GM23338 (cell line): ENCODE data around the gene SLC18A2. TPM values are rescaled to one million over a fixed set of nuclear protein-coding genes. Genes with fewer than 3 reads are reported as not detected.

Experiments used
- ATAC-seq: fragments of 200-7000 bp; cut with Tn5 transposase; 3 replicates; pipeline ENCODE4 v1.9.1; 2020
- DNase-seq: peaks from one replicate; pipeline ENCODE4 v3.0.0-alpha.2; 2015; ENCODE audit warnings: low spot score
- H2AFZ ChIP-seq: fragments of 200-600 bp; sonication (generic); 2 replicates; pipeline ENCODE4 v1.8.0; 2016; ENCODE audit warnings: antibody characterized with exemption, mild to moderate bottlenecking, moderate library complexity
- H3F3A ChIP-seq: fragments of 200-600 bp; sonication (generic); replicated peaks from 2 replicates; pipeline ENCODE4 v1.8.0; 2017; ENCODE audit warnings: antibody characterized with exemption, mixed run types, low read depth
- H3K27ac ChIP-seq: fragments of 200-600 bp; sonication (generic); 2 replicates; pipeline ENCODE4 v1.6.1; 2016; ENCODE audit warnings: low read depth
- H3K27me3 ChIP-seq: fragments of 200-600 bp; sonication (generic); 2 replicates; pipeline ENCODE4 v1.8.0; 2016; ENCODE audit warnings: mild to moderate bottlenecking, mixed run types, moderate library complexity; ENCODE audit not compliant: insufficient read depth
- H3K36me3 ChIP-seq: fragments of 200-600 bp; sonication (generic); 2 replicates; pipeline ENCODE4 v1.8.0; 2016; ENCODE audit warnings: mild to moderate bottlenecking; ENCODE audit not compliant: insufficient read depth
- H3K4me1 ChIP-seq: fragments of 200-600 bp; sonication (generic); 2 replicates; pipeline ENCODE4 v1.8.0; 2016; ENCODE audit warnings: mild to moderate bottlenecking, moderate library complexity; ENCODE audit not compliant: insufficient read depth
- H3K4me2 ChIP-seq: fragments of 200-600 bp; sonication (generic); 2 replicates; pipeline ENCODE4 v1.7.1; 2017; ENCODE audit warnings: mixed run types
- H3K4me3 ChIP-seq: fragments of 200-600 bp; sonication (generic); 2 replicates; pipeline ENCODE4 v1.6.1; 2016; ENCODE audit warnings: mixed run types
- H3K79me2 ChIP-seq: fragments of 200-600 bp; sonication (generic); replicated peaks from 2 replicates; pipeline ENCODE4 v1.8.0; 2017; ENCODE audit warnings: mild to moderate bottlenecking; ENCODE audit not compliant: insufficient read depth
- H3K9me2 ChIP-seq: fragments of 200-600 bp; sonication (generic); 2 replicates; pipeline ENCODE4 v1.8.0; 2017; ENCODE audit not compliant: insufficient read depth
- H4K20me1 ChIP-seq: fragments of 200-600 bp; sonication (generic); replicated peaks from 2 replicates; pipeline ENCODE4 v1.8.0; 2017; ENCODE audit warnings: mild to moderate bottlenecking; ENCODE audit not compliant: insufficient read depth
- H3K27ac Mint-ChIP-seq: 2 replicates; pipeline ENCODE4 v1.8.0; 2020; ENCODE audit warnings: inconsistent platforms, mild to moderate bottlenecking, moderate library complexity, mixed read lengths
- H3K27me3 Mint-ChIP-seq: 3 replicates; pipeline ENCODE4 v1.8.0; 2022; ENCODE audit warnings: low read depth, mild to moderate bottlenecking, moderate library complexity, mixed read lengths, inconsistent platforms; ENCODE audit not compliant: insufficient read depth, poor library complexity
- H3K36me3 Mint-ChIP-seq: 3 replicates; pipeline ENCODE4 v1.8.0; 2021; ENCODE audit warnings: low read depth, mild to moderate bottlenecking, inconsistent platforms, moderate library complexity, mixed read lengths
- H3K4me1 Mint-ChIP-seq: 3 replicates; pipeline ENCODE4 v1.8.0; 2020; ENCODE audit warnings: mild to moderate bottlenecking, inconsistent platforms, mixed read lengths
- H3K4me3 Mint-ChIP-seq: 3 replicates; pipeline ENCODE4 v1.8.0; 2021; ENCODE audit warnings: moderate library complexity, mild to moderate bottlenecking, inconsistent platforms, mixed read lengths
- H3K9me3 Mint-ChIP-seq: 3 replicates; pipeline ENCODE4 v1.8.0; 2020; ENCODE audit warnings: moderate library complexity, mild to moderate bottlenecking, inconsistent platforms, mixed read lengths
- CREB1 ChIP-seq: fragments of 250-450 bp; sonication (Bioruptor Pico); IDR thresholded peaks from 2 replicates; pipeline ENCODE4 v1.5.0; 2020; ENCODE audit warnings: low read depth, mild to moderate bottlenecking, moderate library complexity
- EZH2 ChIP-seq: fragments of 200-600 bp; sonication (generic); IDR thresholded peaks from one replicate; pipeline ENCODE4 v1.8.0; 2017; ENCODE audit warnings: antibody characterized with exemption, mild to moderate bottlenecking, low read depth; ENCODE audit not compliant: unreplicated experiment
- EZH2phosphoT487 ChIP-seq: fragments of 200-600 bp; sonication (generic); IDR thresholded peaks from one replicate; pipeline ENCODE4 v1.8.1; 2018; ENCODE audit warnings: antibody characterized with exemption; ENCODE audit not compliant: unreplicated experiment
- JUNB ChIP-seq: IDR thresholded peaks from one replicate; pipeline ENCODE4 v1.6.1; 2016; ENCODE audit warnings: antibody characterized with exemption; ENCODE audit not compliant: unreplicated experiment
- NANOG ChIP-seq: IDR thresholded peaks from 2 replicates; pipeline ENCODE4 v1.6.1; 2016; ENCODE audit warnings: antibody characterized with exemption, borderline replicate concordance
- POLR2AphosphoS5 ChIP-seq: IDR thresholded peaks from 2 replicates; pipeline ENCODE4 v1.6.1; 2016; ENCODE audit warnings: antibody characterized with exemption, low read depth
- ZNF114 ChIP-seq: fragments of 250-450 bp; sonication (Bioruptor Pico); IDR thresholded peaks from 2 replicates; pipeline ENCODE4 v1.5.0; 2020; ENCODE audit warnings: mild to moderate bottlenecking, moderate library complexity
- ZNF331 ChIP-seq: fragments of 250-450 bp; sonication (Bioruptor Pico); IDR thresholded peaks from 2 replicates; pipeline ENCODE4 v1.5.0; 2020; ENCODE audit warnings: low read depth, mild to moderate bottlenecking, moderate library complexity
- polyA plus RNA-seq: library from polyadenylated mRNA; unstranded; fragments of >200 nt; fragmentation: Nextera tagmentation; extraction: Ambion mirVana; gene quantifications from 2 replicates; pipeline ENCODE4 v1.2.1, GENCODE V29; 2016
- total RNA-seq: library from RNA; depleted of rRNA; stranded (reverse); fragments of >200 nt; shearing (Covaris generic); gene quantifications from 2 replicates; pipeline ENCODE4 v1.2.3, GENCODE V29; 2014
- TF ChIP-seq, protein P1 (sequence below): IDR thresholded peaks from 2 replicates; pipeline ENCODE4 v1.6.1; 2016; ENCODE audit warnings: antibody characterized with exemption
- TF ChIP-seq, protein P2 (sequence below): IDR thresholded peaks from one replicate; pipeline ENCODE4 v1.6.1; 2018; ENCODE audit warnings: antibody characterized with exemption; ENCODE audit not compliant: unreplicated experiment
- TF ChIP-seq, protein P3 (sequence below): fragments of 250-450 bp; sonication (Bioruptor Pico); IDR thresholded peaks from 2 replicates; pipeline ENCODE4 v1.5.0; 2020; ENCODE audit warnings: mild to moderate bottlenecking, moderate library complexity
- TF ChIP-seq, protein P4 (sequence below), 2 experiments: fragments of 200-600 bp in 1 of 2; sonication (generic) in 1 of 2; conservative IDR thresholded peaks; 2 replicates each; pipeline versions ENCODE4 v1.5.1 to v1.6.1; 2016 to 2017; ENCODE audit warnings: antibody characterized with exemption in 2 of 2, low read depth in 2 of 2, mild to moderate bottlenecking in 2 of 2, moderate library complexity in 1 of 2

The SLC18A2 gene
- total and polyA plus RNA-seq, 2 experiments from 2014 or later: 4.3 to 8.7 TPM

DNA sequence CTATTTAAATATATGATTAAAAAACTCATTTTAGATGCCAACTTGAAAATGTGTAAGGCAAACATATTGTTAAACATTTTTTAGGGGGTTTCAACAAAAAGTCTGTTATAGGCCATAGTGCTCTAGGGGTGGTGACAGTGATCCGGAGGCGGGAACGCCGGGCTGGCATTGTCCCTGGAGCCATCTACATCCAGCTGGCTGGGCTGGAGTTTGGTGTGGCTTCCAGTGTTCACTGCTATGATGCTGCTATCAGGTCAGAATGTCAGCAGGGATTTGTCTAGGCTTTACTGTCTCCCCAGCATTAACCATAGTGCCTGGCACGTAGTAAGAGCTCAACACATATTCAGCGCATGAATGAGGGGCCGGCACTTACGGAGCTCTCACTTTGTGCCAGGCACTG is 1.9 kb upstream of the SLC18A2 start:
- Histone ChIP-seq H3K9me2 (no peaks in the 10 kb centered on the region), H3K4me2 (no peak overlapping the region), H2AFZ (no peak overlapping the region), H3K4me1 (0 out of 2 replicates have a peak, but pooled peaks cover 6% of the 10 kb centered on the region), H3K27me3 (peaks cover 25% of the 10 kb centered on the region), H3K4me3 (no peak overlapping the region), H3K27ac (no peak overlapping the region), H4K20me1 (peaks cover 6% of the 10 kb centered on the region; the same call in 1 of the 2 replicates), H3F3A (no peaks in the 10 kb centered on the region), H3K79me2 (no peaks in the 10 kb centered on the region), H3K36me3 (no peaks in the 10 kb centered on the region)
- ATAC-seq (no peak), DNase-seq (no peak)
- peaks cover 3% of the 10 kb centered on the region; the same call in 1 of the 3 replicates for H3K9me3 Mint-ChIP-seq
- TF ChIP-seq NANOG (no peak), CREB1 (CRISPR knock-in tag) (no peak), EZH2 (no peak), JUNB (no peak), EZH2phosphoT487 (no peak), ZNF114 (CRISPR knock-in tag) (no peak), ZNF331 (CRISPR knock-in tag) (no peak), POLR2AphosphoS5 (no peak)
- TF ChIP-seq, protein P1, sequence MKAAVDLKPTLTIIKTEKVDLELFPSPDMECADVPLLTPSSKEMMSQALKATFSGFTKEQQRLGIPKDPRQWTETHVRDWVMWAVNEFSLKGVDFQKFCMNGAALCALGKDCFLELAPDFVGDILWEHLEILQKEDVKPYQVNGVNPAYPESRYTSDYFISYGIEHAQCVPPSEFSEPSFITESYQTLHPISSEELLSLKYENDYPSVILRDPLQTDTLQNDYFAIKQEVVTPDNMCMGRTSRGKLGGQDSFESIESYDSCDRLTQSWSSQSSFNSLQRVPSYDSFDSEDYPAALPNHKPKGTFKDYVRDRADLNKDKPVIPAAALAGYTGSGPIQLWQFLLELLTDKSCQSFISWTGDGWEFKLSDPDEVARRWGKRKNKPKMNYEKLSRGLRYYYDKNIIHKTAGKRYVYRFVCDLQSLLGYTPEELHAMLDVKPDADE: no peak
- TF ChIP-seq, protein P2, sequence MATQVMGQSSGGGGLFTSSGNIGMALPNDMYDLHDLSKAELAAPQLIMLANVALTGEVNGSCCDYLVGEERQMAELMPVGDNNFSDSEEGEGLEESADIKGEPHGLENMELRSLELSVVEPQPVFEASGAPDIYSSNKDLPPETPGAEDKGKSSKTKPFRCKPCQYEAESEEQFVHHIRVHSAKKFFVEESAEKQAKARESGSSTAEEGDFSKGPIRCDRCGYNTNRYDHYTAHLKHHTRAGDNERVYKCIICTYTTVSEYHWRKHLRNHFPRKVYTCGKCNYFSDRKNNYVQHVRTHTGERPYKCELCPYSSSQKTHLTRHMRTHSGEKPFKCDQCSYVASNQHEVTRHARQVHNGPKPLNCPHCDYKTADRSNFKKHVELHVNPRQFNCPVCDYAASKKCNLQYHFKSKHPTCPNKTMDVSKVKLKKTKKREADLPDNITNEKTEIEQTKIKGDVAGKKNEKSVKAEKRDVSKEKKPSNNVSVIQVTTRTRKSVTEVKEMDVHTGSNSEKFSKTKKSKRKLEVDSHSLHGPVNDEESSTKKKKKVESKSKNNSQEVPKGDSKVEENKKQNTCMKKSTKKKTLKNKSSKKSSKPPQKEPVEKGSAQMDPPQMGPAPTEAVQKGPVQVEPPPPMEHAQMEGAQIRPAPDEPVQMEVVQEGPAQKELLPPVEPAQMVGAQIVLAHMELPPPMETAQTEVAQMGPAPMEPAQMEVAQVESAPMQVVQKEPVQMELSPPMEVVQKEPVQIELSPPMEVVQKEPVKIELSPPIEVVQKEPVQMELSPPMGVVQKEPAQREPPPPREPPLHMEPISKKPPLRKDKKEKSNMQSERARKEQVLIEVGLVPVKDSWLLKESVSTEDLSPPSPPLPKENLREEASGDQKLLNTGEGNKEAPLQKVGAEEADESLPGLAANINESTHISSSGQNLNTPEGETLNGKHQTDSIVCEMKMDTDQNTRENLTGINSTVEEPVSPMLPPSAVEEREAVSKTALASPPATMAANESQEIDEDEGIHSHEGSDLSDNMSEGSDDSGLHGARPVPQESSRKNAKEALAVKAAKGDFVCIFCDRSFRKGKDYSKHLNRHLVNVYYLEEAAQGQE: no peak
- TF ChIP-seq, protein P3, sequence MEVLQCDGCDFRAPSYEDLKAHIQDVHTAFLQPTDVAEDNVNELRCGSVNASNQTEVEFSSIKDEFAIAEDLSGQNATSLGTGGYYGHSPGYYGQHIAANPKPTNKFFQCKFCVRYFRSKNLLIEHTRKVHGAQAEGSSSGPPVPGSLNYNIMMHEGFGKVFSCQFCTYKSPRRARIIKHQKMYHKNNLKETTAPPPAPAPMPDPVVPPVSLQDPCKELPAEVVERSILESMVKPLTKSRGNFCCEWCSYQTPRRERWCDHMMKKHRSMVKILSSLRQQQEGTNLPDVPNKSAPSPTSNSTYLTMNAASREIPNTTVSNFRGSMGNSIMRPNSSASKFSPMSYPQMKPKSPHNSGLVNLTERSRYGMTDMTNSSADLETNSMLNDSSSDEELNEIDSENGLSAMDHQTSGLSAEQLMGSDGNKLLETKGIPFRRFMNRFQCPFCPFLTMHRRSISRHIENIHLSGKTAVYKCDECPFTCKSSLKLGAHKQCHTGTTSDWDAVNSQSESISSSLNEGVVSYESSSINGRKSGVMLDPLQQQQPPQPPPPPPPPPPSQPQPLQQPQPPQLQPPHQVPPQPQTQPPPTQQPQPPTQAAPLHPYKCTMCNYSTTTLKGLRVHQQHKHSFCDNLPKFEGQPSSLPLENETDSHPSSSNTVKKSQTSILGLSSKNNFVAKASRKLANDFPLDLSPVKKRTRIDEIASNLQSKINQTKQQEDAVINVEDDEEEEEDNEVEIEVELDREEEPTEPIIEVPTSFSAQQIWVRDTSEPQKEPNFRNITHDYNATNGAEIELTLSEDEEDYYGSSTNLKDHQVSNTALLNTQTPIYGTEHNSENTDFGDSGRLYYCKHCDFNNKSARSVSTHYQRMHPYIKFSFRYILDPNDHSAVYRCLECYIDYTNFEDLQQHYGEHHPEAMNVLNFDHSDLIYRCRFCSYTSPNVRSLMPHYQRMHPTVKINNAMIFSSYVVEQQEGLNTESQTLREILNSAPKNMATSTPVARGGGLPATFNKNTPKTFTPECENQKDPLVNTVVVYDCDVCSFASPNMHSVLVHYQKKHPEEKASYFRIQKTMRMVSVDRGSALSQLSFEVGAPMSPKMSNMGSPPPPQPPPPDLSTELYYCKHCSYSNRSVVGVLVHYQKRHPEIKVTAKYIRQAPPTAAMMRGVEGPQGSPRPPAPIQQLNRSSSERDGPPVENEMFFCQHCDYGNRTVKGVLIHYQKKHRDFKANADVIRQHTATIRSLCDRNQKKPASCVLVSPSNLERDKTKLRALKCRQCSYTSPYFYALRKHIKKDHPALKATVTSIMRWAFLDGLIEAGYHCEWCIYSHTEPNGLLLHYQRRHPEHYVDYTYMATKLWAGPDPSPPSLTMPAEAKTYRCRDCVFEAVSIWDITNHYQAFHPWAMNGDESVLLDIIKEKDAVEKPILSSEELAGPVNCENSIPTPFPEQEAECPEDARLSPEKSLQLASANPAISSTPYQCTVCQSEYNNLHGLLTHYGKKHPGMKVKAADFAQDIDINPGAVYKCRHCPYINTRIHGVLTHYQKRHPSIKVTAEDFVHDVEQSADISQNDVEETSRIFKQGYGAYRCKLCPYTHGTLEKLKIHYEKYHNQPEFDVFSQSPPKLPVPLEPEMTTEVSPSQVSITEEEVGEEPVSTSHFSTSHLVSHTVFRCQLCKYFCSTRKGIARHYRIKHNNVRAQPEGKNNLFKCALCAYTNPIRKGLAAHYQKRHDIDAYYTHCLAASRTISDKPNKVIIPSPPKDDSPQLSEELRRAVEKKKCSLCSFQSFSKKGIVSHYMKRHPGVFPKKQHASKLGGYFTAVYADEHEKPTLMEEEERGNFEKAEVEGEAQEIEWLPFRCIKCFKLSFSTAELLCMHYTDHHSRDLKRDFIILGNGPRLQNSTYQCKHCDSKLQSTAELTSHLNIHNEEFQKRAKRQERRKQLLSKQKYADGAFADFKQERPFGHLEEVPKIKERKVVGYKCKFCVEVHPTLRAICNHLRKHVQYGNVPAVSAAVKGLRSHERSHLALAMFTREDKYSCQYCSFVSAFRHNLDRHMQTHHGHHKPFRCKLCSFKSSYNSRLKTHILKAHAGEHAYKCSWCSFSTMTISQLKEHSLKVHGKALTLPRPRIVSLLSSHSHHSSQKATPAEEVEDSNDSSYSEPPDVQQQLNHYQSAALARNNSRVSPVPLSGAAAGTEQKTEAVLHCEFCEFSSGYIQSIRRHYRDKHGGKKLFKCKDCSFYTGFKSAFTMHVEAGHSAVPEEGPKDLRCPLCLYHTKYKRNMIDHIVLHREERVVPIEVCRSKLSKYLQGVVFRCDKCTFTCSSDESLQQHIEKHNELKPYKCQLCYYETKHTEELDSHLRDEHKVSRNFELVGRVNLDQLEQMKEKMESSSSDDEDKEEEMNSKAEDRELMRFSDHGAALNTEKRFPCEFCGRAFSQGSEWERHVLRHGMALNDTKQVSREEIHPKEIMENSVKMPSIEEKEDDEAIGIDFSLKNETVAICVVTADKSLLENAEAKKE (CRISPR knock-in tag): no peak
- TF ChIP-seq, protein P4, sequence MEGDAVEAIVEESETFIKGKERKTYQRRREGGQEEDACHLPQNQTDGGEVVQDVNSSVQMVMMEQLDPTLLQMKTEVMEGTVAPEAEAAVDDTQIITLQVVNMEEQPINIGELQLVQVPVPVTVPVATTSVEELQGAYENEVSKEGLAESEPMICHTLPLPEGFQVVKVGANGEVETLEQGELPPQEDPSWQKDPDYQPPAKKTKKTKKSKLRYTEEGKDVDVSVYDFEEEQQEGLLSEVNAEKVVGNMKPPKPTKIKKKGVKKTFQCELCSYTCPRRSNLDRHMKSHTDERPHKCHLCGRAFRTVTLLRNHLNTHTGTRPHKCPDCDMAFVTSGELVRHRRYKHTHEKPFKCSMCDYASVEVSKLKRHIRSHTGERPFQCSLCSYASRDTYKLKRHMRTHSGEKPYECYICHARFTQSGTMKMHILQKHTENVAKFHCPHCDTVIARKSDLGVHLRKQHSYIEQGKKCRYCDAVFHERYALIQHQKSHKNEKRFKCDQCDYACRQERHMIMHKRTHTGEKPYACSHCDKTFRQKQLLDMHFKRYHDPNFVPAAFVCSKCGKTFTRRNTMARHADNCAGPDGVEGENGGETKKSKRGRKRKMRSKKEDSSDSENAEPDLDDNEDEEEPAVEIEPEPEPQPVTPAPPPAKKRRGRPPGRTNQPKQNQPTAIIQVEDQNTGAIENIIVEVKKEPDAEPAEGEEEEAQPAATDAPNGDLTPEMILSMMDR (conservative IDR thresholded peaks at IDR 0.05; ENCODE audit: low read depth in 2 of 2): no peak
- H3K4me3 Mint-ChIP-seq: no peak overlapping the region
- peaks cover 3% of the 10 kb centered on the region; the same call in 1 of the 3 replicates for H3K36me3 Mint-ChIP-seq
- H3K27ac Mint-ChIP-seq: no peak overlapping the region
- peaks cover 5% of the 10 kb centered on the region; the same call in 2 of the 3 replicates for H3K4me1 Mint-ChIP-seq
- H3K27me3 Mint-ChIP-seq: peaks cover 20% of the 10 kb centered on the region
